Activated T-helper 1 cell treated with anti-CD3 and anti-CD28 coated beads, Interleukin-2, amount 50 U/mL, for 16 hours (primary cell): ENCODE measurements around the gene FAM193A.
"Not testable (repeated sequence)": the region's sequence is repeated elsewhere in the genome, so short reads cannot be mapped to it uniquely, and the experiment has no call there.

Experiments used
- DNase-seq, 2 donors: peaks; one replicate each; pipeline ENCODE4 v3.0.0-alpha.2; 2020; ENCODE audit warnings: low read depth in 1 of 2, low spot score in 1 of 2

Gene FAM193A

DNA sequence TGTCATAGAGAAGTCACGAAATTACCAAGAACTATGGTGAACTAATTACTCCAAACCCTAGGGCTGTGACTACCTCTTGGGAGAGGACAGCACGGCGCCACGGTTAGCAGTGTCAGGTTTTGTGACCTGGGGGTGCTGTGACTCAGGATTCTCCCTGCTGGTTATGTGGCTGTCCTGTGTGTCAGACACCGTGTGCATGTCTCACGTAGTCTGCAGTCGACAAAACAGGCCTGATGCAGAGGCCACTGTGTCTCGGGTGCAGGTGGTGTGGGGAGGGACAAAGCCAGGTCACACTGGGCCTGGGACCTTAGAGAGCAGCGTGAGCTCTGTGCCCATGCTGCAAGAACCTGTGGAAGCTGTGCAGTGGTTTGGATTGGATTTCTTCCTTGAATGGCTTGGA is 185.6 kb downstream of the FAM193A start:
- no peak for DNase-seq

DNA sequence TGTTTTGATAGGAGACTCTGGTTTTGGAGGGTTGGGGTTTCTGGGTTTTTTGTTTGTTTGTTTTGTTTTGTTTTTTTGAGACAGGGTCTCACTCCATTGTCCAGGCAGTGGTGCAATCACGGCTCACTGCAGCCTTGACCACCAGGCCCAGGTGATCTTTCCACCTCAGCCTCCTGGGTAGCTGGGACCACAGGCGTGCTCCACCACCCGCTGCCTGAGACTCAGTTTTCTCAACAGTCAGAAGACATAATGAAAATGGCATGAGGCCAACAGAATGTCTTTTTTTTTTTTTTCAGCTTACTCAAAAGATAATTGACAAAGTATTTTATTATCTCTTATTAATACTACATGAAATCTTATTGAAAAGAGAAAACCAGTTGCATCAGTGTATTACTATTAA is 187.3 kb downstream of the FAM193A start:
- no peak for DNase-seq

DNA sequence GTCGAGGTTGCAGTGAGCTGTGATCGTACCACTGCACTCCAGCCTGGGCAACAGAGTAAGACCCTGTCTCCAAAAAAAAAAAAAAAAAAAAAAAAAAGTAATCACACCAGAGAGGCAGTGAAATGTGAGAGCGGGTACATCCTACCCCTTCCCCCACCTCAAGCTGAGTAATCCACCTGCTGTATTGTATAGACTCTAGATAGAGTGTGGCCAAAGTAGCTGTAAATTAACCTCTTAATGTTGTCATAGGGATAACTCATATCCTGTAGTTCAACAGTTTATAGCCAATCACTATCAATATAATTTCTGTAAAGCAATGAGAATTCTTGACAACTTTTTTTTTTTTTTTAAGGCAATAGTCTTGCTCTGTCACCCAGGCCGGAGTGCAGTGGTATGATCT is 188.9 kb downstream of the FAM193A start:
- no peak for DNase-seq

DNA sequence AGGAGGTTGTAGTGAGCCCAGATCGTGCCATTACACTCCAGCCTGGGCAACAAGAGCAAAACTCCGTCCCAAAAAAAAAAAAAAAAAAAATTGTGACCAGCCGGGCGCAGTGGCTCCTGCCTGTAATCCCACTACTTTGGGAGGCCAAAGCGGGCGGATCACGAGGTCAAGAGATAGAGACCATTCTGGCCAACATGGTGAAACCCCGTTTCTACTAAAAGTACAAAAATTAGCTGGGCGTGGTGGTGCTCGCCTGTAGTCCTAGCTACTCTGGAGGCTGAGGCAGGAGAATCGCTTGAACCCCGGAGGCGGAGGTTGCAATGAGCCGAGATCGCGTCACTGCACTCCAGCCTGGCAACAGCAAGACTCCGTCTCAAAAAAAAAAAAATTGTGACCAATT is 190.4 kb downstream of the FAM193A start:
- not testable (repeated sequence) for DNase-seq

DNA sequence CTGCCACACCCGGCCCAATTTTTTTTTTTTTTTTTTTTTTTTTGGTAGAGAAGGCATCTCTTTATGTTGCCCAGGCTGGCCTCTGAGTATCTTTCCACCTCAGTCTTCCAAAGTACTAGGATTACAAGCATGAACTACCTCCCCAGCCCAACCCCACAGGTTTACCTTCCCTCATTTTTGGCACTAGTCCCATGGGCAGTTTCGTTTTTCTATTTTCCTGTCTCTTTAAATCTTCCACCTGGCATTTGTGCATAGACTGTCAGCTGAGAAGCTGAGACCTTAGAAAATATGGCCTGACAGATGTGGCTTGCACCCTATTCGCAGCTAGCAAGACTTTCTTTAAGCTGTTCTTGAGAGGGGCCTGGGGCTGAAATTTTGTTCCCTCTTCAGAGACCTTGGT is 191.8 kb downstream of the FAM193A start:
- no peak for DNase-seq

DNA sequence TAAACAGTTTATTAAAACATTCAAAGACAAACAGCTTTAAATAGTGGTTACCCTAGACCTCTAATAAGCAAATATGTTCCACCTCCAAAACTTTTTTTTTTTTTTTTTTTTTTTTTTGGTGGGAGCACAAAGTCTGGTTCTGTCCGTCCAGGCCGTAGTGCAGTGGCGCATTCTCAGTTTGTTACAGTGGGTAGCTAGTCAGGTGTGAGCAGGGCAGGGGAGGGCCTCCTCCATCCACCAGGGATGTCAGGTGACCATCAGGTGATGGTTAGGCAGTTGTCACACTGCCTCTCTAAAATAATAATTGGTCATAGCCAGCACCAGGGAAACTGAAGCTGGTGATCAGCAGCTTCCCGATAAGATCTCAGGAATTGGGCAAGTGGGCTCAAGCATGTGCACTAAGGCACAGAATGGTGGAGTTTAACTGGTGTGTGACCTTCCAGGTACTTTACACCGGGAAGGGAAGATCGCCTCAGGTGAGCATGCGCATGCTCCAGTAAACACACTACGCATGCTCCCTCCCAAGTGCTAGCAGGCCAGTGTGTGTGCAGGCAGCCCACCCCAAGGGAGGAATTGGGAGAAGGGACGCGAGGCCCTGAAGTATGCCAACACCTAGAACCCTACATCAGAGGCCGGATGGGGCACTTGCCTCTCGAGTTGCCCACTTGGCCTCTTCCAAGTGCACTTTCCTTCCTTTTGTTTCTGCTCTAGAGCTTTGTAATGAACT is 192.5 kb downstream of the FAM193A start:
- no peak for DNase-seq

DNA sequence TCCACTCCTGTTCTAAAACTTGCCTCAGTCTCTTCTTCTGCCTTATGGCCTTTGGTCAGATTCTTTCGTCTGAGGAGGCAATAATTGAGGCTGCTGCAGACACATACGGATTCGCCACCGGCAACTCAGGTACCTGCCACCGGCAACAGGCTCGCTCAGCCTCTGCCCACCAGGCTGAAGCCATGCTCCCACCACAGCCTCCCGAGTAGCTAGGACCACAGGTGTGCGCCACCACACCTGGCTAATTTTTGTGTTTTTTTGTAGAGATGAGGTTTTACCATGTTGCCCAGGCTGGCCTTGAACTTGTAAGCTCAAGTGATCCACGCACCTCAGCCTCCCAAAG is 193.1 kb downstream of the FAM193A start:
- DNase-seq, result no peak

DNA sequence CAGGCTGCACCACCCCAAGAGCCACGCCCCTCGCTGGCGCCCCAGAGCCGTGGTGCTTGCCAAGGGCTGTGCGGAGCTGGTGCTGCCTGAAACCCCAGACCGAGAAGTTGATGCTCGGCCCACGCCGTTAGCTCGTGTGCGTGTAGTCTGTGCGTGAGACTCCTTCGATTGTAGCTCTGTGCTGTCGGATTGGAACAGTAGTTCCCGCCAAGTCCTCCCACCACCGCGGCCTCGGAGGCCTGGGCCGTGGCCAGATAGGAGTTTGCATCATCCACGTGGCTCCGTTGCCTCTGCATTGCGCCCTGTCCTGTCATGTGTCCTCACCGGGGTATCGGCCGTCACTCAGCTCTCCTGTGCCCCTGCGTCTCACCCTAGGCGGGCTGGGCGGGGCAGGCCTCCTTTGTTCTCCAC is 195.5 kb downstream of the FAM193A start:
- no peak for DNase-seq

DNA sequence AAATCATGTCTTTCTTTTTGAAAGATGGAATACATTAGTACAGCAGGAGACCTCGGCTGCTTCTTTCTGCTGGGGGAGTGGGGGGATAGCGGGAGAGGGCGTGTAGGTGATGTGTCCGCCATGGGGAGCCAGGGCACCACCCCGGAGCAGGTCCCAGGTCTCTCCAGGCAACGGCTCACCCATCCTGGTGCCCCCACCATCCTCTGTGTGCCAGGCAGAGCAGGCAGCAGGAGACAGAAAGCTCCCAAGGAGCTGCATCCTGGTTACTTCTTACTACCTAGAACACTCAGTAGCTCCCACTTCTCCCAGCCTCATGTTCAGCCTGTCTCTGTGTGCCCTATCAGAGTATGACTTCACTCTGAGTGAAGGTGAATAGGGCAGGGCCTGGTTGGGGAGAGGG is 196.1 kb downstream of the FAM193A start:
- no peak for DNase-seq

DNA sequence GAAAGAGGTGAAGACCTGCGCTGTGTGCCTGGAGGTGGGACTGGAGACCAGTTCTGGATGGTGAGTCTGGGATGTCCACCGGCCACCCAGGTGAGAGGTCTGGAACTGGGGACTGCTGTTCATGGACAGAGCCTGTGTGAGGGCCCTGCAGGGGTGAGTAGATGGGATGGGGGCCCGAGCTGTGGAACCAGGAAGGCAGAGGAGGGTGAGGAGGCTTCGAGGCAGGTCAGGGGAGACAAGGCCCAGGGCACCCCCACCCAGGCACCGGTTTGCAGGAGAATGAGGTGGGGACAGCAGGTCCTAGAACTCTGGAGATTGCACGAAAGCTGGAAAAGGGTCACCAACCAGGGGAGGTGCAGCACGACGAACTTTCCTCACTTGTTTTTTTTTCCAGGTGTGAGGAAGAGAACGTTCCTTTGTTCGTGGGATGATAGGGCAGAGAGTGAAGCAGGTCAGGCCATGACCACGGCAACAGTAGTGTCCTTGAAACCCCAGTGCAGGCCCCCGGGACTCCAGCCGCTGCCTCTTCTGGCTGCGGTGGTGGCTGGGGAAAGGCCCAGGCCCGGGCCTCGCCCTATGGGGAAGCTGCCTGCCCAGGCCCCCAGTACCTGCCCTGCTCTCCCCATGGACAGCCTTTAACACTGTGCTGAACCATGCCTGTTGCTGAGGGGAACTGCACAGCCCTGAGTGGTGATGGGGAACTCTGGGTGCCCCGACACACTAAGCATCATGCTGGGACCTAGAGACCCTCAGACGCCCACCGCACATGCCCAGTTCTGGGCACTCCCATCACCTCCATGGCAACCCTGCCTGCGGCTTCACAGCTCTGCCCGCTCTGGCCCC is 196.8 kb downstream of the FAM193A start:
- DNase-seq, result no peak

DNA sequence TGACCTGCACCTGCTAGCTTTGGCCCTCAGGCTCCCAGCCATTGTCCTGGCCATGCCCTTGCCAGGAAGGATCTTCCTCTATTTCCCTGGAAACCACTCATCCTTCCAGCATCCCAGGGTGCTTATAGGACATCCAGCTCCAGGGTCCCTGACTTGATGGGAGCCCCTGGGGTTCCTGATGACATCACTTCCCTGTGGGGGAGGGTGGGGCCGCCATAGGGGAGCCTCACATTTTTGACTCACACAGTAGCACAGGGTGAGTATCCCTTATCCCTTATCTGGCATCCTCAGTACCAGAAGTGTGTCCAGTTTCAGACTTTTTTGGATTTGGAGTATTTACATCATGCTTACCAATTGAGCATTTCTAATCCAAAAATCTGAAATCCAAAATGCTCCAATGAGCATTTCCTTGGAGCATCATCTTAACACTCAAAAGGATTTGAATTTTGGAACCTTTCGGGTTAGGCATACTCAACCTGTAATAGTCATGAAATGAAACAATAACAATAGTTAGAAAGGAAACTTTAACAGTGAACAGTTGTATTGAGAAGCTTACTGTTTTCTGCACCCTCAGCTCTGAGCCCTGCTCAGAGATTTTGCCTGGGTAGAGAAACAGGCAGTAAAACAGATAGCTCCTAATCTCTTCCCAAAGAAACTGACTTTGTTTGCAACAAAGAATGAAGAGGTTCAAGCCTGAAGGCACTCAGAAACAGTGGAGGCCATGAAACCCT is 197.6 kb downstream of the FAM193A start:
- DNase-seq, result no peak

DNA sequence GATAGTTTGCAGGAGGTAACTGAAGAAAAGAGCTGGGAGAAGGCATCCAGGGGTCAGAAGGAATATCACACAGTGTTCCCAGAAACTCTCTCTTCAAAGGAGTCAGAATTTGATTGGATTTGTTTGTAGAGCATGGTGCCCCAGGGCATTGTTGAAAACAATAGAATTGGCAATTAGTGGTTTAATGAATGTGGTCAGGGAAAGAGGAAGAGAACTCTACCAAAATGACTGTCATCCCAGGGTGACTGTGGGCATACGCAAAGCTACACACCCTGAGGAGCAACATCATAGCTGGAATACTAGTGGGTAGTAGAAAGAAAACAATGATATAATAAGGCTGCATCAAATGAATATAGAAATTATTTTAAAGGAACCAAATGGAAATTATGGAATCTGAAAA is 198.2 kb downstream of the FAM193A start:
- no peak for DNase-seq

DNA sequence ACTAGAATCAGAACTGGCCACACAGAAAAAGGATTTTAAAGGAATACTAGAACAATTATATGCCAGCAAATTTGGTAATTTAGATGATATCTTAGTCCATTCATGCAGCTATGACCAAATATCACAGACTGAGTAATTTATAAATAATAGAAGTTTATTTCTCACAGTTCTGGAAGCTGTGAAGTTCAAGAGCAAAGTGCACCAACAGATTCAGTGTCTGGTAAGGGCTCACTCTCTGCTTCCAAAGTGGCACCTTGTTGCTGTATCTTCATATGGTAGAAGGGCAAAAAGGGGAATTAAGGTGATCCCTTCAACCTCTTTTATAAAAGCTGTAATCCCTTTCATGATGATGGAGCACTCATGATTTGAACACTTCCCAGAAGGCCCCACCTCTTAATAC is 199.4 kb downstream of the FAM193A start:
- DNase-seq, result no peak

DNA sequence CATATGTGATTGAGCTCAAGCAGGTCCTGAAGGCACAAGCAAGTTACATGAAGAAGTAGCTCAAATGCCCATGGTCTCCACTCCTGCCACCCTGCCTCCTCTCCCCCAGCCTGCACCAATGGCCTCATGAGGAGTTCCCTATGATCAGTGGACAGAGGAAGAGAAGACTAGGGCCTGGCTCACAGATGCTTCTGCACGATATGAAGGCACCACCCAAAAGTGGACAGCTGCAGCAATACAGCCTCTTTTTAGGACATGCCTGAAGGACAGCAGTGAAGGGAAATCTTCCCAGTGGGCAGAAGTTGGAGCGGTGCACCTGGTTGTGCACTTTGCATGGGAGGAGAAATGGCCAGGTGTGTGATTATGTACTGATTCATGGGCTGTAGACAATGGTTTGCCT is 201.8 kb downstream of the FAM193A start:
- DNase-seq, result not testable (repeated sequence)

DNA sequence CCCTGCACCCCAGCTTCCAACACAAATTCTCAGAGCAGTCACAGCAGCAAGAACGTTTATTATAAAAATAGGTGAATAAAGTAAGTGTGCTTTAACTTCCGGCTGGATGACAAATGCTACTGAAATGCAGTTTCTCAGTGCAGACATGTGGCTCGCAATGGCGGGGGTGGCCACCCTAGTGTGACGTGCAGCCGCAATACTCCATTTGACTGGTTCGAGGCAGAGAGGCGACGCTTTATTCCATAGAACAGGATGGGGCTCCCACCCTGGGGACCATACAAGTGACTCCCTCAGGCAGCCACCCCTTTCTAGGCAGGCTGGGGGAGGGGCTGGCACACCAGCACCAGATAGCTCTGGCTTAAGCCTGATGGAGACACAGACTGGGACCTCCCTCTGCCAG is 205.2 kb downstream of the FAM193A start:
- DNase-seq, result no peak

DNA sequence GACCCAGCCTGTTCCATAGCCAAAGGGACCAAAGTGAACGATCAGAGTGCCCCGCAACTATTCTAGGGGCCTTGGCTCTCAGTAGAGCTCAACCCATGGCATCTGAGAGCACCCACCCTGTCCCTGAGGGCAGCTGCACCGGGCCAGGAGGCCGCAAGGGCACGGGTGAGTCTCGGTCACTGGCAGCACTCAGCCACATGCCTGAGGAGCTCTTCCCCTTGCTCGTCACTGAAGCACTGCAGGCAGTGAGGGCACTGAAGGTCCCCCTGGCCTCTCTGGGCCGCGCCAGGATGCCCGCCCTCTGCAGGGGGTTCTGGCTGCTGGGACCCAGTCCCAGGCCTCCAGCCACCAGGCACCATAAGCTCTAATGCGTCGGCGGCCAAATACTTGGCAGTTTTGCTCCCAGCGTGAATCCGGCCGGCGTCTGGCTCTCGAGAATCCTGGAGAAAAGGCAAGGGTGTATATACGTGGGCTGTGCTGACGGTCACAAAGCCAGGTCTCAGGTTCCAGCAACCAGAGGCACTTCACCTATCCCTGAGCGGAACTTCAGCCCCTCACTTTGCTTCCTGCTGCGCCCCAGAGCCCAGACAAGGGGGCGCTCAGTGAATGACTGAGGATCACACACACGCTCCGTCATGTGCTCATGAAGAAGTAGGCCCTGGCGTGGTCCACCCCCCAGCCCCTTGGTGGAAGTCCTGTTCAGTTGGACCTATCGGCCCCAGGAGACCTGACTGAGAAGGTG is 205.8 kb downstream of the FAM193A start:
- DNase-seq, result no peak

DNA sequence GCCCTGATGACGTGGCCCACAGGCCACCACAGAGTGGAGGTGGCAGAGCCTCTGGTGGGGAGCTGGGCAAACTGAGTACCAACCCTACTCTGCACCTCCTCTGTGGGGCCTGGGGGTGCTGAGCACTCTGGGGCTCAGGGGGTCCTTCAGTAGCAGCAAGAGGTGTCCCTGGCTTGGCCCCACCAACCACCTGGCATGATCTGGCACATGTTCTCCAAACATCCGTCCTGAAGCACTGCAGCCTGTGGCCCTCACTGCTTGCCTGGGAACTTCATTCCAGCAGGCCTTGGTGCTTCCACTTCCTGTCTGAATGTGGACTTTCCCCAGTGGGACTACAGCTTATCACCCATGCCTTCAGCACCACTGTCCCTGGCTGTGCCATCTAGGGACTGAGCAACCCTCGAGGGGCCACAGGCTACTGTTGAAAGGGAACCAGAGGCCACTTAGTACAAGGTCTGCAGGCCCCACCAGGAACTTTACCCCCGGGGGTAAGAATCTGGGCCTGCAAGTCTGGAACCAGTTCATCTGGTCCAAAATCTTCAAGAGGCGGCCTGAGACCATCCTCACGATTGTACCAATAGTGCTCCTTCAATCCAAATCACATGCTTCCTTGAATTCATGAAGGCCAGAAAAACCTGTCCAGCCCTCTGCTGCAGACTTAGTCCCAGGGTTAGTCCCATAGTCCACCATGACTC is 206.5 kb downstream of the FAM193A start:
- no peak for DNase-seq

DNA sequence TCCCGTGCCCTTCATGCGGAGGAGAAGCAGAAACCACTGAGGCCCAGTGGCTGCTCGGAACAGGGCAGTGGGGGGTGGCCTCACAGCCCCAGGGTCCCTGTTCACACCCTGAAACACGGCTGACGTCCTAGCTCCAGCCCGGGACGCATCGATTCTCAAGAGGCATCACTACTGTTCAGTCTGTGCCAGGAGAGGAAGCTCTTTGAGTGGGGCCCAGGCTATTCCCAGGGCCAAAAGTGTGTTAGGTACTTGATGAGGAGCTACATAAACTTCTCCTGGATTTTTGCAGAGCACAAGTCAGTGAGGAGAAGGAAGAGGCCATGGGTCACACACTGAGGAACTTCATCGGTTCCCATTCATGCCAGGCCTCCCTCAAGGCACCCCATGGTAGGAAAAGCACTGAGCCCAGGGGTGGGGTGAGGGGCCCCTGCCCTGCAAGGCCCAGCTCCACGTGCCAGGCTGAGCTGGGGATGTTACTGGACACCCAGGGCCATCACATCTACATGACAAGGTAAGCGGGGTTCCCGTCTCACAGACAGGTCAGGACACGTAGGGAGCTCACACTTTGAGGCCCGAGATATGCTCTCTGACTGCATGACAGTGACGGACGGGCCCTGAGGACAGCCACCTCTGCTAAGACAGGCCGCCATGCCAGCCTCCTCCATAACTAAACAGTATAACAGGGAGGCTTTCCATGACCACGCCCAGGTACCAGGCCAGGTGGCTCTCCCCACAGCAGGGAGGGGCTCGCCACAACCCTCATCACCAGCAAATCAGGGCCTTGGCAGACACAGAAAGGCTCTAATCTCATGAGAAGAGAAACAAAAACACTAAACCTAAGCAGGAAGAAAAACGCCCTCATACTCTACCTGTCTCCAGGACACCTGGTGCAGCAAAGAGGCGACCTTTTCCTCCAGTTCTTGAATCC is 207.3 kb downstream of the FAM193A start:
- no peak for DNase-seq

DNA sequence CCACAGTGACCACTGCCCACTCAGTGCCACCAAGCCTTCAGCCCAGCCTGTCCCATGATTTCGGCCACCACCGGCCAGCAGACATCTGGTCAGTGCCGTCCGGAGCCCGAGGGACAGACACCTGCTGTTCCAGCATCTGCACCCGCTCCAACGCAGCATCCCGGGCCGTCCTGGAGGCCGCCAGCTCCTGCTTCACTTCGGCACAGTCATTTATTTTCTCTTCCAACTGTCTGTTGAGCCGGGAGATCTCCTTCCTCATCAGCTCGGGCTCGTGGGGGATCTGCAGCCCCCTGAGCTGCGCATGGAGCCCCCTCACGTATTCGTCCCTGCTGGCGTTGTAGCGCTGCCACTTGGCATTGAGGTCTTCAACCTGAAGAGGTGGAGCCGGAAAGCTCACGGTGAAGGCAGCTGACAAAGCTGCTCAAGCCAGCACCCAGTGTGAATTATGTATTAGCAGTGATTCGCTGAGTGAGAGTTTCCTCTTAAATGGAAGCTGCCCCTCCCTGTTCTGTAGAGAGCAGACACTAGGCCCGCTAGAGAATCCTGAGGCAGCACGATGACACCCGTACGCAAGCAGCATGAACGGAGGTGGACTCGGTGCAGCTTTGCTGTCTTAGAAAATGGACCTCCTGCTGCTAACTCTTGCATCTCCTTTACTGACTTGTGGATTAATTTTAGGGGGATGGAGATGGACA is 208.3 kb downstream of the FAM193A start:
- DNase-seq, result no peak
